GM21360 (cell line): Measurements from ENCODE around the gene CLCNKA.
"Not testable (repeated sequence)": the region's sequence is repeated elsewhere in the genome, so short reads cannot be mapped to it uniquely, and the experiment has no call there.

Experiments used
- ATAC-seq: cut with Tn5 transposase; IDR thresholded peaks from one replicate; pipeline ENCODE4 v1.9.1; 2021; ENCODE audit warnings: mild to moderate bottlenecking, moderate library complexity; ENCODE audit not compliant: unreplicated experiment

CLCNKA gene

DNA sequence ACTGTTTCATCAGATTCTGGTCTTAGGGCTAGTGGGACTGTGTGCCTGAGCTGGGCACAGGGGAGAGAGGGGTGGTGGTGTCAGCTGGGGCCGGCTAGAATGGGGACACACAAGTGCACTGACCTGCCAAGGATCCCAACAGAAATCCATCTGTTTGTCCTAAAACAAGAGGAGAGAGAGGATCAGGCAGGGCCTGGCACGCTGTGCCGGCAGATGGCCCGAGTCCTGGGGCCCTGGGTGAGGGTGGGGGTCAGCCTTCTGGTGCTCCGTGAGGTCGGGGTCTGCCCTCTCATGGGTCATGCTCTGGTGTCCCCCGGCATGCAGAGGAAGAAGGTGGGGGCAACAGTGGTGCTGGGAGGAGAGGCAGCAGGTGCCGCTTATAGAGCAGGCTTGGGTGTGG lies 18.0 kb downstream of the CLCNKA start:
- ATAC-seq, result not testable (repeated sequence)

DNA sequence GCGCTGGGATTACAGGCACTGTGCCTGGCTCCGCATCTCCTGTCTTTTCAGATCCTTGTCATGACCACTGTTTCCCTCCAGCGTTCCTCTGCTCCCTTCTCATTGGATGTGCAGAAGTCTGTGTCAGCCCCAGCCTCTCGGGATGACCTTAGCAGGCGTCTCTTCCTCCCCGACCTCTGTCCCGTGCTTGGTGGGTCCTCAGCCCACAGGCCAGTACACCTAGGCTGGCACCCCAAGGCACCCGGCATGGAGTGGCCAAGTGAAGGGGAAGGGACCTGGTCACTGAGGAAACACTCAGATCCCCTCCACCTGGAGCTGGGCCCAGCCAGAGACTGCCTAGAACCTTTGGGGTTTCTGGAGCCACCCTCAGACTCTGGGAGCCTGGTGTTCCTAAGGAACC lies 19.4 kb downstream of the CLCNKA start:
- ATAC-seq, result no peak

DNA sequence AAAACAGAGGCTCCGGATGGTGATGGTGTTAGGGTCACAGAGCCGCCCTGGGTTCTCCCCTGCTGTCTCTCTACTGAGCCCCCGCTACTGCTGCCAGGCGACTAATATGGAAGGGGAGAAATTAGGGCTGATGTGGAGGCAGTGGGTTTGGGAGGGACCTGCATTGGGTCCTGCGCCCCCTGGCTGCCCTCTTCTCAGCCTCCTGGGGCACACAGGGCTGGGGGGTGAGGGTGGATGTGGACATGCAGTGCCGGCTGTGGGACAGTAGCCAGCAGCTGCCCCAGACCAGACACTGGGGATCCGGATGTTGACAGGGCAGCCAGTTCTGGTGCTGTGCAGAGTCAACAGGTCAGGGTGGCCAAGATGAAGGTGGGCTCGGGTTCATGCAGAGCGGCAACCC lies 20.3 kb downstream of the CLCNKA start:
- ATAC-seq, result no peak

DNA sequence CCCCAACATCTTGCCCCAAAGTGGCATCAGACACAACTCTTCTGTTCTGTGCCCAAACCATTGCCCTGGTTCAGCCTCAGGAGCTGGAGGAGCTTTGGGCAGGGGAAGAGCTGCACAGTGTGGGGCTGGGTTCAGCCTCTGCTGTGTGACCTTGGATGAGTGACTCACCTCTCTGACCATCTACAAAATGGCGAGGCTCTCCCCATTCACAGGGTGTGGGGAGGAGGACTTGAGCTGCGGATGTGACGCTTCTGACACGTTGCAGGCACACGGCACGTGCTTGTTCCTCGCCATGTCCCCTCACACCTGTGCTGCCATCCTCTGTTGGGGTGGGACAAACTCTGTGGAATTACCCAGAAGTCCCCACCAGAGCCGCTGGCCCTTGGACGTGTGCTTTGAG lies 20.8 kb downstream of the CLCNKA start:
- ATAC-seq, result not testable (repeated sequence)

DNA sequence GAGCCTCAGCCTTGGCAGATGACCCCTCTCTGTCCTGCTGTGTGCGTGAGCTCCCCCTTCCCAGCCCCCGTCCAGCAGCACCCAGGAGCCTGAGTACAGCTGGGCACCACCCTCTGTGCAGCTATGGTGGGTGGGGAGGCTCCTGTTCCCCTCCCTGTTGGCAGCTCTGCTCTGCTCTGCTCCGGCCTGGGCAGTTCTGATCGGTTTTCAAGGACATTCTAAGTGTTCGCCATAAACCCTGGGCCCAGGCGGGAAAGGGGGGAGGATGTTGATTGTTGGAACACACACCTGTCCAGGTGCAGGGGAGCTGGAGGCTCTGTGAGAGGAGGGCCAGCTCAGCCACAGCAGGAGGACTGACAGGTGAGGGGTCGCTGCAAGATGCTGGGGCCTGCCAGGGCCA lies 21.7 kb downstream of the CLCNKA start, which contains the start of gene CLCNKB:
Gene CLCNKB, plus strand, starts transcription at position 262 of the 400 bp plus-strand sequence. CDS start 711 bp downstream, outside the sequence.
- ATAC-seq, result no peak

DNA sequence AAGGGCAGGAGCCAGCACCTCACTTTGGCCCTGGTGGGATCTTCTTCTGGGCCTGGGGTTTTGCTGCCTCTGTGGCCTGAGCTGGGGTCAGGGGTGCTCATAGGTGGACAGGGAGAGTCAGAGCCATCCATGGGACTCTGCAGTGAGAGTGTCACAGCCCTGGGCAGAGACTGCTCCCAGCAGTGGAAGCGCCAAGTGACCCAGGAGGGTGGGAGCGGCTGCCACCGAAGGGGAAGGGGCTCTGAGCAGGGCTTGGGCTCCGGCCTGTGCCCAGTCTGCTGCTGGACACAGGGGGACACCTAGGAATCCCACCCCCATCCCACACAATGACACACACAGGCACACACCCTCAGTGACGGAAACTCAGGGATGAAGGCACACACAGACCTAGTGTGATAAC lies 22.1 kb downstream of the CLCNKA start:
- no peak for ATAC-seq

DNA sequence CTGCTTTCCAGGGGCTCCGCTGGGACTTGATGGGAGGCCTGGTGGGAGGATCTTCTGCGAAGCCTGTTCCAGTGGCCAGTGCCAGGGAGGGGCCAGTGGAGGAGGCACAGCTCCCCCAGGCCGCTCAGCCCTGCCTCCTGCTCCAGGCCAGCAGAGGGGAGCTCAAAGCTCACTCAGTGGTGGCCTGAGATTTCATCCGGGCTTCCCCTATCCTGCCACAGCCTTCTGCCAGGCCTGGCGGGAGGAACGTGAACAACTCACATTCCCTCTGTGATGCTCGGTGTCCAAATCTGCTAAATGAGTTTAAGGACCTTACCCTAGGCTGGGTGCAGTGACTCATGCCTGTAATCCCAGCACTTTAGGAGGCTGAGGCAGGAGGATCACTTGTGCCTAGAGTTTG lies 25.0 kb downstream of the CLCNKA start:
- no peak for ATAC-seq

DNA sequence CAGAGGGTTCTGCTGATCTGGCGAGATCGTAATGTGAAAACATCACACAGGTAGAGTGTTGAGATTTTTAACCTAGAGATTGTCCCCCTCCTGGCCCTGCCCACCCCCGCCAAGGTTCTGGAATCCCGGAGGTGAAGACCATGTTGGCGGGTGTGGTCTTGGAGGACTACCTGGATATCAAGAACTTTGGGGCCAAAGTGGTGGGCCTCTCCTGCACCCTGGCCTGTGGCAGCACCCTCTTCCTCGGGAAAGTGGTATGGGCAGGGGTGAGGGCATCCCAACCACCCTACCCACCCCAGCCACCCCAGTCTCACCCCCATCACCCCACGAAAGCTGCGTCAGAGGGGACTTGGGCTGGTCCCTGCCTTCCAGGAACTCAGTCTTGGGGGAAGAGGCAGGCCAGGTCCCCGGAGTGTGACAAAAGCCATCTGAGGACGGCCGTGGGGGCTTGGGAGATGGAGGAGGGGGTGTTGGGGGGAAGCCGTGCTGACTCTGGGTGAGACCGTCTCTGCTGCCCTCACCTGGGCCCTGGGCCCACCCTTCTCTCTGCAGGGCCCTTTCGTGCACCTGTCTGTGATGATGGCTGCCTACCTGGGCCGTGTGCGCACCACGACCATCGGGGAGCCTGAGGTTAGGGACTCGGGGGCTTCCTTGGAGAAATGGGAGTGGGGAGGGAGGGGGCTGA lies 26.1 kb downstream of the CLCNKA start:
- no peak for ATAC-seq

DNA sequence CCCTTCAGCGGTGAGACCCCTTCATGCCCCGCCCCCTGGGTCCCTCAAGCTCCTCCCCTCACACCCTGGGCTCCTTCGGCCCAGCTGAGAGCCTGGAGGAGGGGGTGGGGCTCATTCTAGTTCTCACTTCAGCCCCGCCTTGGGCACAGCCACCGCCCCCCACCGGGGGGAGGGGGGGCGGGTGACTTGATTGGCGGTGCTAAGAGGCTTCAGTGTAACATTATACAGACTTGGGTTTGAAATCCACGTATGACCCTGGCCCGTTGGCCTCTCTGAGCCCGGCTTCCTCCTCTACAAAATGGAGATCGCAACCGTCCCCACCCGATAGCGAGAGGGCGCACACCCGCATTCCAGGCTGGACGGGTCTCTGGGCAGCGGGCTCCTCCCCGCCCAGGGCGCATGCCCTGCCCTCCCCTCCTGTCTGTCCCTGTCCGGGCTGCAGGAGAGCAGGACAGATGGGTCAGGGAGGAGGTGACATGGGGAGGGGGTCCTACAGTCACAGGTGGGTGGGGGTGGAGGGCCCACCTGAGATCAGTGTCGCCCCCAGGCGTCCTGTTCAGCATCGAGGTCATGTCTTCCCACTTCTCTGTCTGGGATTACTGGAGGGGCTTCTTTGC lies 26.8 kb downstream of the CLCNKA start:
- ATAC-seq, result no peak

DNA sequence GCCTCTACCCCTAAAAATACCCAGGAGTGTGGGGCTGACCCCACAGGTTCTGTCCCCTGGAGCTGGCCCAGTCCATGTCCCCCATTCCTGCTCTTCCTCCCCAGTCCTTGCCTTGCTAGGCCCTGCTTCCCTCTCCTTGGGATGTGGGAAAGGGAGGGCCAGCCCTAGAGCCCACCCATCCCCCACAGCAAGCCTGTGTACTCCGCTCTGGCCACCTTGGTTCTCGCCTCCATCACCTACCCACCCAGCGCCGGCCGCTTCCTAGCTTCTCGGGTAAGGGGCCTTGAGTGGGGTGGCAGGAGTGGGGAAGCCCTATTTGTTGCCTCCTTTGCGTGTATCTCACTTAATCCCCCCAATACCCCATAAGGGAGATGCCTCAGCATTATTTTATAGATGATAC lies 28.5 kb downstream of the CLCNKA start:
- no peak for ATAC-seq

DNA sequence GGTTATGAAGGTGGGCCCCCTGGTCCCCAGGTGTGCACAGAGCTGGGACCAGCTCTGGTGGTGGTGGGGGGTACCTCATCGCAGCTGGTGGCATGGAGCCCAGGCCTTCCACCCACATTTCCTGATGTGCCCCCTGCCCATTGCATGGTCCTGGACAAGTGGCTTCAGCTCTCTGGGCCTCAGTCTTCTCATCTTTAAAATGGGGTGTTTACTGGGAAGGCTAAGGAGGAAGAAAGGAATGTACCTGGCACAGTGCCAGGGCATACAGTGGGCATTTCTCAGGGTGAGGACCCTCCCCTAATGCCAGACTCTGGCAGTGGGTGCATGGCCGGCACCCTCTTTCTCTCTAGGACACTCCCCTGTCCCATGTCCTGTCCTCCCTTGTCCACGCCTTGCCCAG lies 29.2 kb downstream of the CLCNKA start:
- no peak for ATAC-seq

DNA sequence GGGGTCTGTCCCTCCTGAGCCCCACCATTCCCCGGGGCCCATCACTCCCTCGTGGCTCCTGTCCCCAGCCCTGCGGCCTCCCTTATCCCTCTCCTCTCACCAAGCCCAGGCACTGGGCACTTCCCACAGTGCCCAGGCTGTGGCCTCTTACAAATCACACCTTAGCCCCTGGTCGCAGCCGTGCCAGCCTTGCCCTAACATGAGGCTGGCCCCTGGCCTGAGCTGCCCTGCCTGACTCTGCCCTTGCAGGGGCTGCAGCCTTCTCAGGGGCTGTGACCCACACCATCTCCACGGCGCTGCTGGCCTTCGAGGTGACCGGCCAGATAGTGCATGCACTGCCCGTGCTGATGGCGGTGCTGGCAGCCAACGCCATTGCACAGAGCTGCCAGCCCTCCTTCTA lies 30.1 kb downstream of the CLCNKA start:
- ATAC-seq, result not testable (repeated sequence)

DNA sequence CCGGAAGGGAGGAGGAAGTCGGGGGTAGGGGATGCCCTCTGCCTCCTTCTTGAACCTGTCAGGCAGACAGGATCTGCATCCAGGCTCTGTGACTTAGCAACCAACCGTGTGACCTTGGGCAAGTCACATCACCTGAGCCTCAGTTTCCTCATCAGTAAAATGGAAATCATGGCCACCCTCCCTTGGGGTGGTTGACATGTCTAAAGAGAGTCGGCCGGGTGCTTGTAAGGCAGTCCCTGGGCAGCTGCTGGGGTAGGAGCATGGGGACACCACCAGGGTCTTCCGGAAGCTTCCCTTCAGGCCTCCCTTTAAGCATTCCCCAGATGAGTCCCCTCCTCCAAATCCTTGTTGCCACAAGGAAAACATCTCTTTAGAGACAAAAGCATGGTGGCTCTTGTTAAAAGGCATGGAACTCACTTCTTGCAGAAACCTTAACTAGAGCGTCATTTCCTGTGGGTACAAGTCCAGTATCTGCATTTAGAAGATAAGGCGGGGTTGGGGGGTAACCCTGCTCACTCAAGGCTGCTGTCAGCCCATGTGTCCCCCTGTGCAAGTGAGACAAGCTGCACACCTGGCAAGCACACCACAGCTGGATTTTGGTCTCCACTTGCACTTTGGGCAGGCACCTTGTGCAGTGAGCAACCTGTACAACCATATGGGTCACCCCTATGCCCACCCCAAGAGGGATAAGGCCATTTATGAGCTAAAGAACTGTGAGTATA lies 32.1 kb downstream of the CLCNKA start:
- ATAC-seq, result no peak

DNA sequence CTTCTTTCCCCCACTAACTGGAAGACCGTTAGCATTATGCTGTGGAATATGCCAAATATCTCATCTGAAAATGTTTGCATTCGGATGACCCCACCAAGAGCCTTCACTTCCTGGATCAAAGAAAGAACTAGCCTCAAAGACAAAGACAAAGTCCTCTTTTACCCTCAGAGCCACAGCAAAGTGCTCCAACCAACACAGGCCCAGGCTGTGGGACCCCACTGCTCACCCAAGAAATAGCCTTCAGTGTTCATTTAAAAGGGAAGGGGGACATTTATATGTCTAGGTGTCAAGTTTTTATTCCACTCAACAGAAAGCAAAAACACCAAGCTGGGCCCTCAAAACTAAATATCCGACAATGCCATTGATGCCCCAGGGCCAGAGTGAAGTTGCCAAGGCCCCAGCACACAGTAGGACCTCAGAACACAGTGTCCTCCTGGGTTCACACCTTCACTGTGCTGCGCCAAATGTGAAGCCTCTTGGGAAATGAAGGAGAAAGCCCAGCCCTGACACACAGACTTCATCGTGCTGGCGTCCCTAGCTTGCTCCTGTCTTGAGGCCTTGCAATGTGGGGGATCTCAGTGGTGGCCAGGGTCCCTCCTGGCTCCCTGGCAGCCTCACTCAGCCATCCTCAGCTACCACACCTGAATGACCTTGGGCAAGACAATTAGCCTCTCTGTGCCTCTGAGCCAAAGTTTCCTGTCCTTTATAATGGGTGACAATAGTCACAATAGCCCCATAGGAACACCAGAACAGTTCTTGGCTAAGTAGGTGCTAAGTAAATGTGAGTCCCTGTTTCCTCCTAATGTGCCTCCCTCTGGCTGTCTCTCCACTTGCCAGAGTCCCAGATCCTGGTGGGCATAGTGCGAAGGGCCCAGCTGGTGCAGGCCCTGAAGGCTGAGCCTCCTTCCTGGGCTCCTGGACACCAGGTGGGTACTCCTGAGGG lies 33.0 kb downstream of the CLCNKA start:
- ATAC-seq, result no peak

DNA sequence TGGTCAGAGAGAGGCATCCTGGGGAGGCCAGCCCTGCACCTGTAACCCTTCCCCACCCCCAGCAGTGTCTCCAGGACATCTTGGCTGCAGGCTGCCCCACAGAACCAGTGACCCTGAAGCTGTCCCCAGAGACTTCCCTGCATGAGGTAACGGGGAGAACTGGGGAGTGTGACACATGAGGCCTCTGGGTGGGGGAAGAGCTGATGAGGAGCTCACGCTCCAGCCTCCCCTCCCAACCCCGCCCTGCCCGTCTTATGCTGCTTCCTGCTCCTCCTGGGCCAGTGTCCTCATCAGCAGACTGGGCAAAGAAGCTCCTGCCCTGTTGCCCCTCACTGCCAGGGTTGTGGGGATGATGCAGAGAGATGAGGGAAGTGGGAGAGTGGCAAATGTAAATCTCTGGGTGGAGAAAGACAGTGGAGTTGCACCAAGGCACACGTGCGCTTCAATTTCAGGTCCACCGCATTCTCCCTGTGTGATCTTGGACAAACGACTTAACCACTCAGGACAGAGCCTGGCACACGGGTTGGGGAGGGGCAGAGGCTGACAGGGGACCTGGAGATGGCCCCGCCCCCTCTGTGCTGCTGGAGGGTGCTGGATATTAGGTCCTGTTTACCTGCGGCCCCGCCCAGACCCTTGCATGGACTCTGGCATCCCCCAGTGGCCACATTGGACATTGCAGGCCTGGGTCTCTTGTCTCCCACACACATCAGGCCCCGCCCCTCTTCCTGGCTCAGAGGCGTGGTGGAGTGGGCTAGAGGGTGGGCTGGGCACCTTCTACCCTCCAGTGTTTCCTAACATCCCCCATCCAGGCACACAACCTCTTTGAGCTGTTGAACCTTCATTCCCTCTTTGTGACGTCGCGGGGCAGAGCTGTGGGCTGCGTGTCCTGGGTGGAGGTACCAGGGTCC lies 34.0 kb downstream of the CLCNKA start:
- ATAC-seq, result no peak

DNA sequence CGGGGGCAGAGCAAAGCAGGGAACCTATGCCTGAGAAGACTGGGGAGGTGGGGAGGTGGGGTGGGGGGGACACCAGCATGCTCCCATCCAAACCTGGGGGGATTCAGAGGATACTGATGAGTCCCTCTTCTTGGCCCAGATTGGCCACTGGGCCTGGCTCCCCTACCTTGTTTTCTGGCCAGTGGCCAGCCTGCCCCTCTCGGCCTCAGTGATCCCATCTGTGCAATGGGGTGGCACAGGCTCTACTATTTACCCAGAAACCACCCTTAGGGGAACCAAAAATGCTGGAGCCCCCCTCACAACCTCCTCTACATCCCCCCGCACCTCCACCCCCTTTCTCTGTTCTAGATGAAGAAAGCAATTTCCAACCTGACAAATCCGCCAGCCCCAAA lies 34.7 kb downstream of the CLCNKA start:
- ATAC-seq, result not testable (repeated sequence)

DNA sequence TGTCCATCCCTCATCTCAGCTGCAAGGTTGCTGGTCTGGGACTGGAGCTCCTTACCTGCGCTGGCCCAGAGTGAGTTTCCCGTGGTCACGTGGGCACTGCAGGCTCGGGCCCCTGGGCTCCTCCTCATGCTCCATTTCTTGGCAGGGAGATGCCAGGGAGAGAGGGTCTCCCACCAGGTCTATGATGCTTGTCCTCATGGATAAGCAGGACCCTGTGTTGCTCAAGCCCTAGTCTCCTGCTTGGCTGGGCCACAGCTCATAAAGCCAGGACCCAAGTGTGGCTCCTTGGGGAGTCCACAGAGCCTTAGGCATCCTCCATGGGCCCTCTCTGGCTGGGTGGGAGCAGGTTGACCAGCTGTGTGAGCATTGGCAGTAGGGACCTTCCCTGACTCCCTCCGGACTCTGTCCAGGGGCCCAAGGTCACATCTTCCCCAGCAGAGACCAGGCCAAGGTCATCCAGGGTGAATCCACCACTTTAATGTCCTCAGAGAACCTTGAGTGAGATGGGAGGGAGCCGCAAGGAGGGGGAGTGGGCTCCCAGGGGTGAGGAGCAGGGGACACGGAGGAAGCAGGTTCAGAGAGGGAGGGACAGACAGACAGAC lies 35.6 kb downstream of the CLCNKA start:
- not testable (repeated sequence) for ATAC-seq

DNA sequence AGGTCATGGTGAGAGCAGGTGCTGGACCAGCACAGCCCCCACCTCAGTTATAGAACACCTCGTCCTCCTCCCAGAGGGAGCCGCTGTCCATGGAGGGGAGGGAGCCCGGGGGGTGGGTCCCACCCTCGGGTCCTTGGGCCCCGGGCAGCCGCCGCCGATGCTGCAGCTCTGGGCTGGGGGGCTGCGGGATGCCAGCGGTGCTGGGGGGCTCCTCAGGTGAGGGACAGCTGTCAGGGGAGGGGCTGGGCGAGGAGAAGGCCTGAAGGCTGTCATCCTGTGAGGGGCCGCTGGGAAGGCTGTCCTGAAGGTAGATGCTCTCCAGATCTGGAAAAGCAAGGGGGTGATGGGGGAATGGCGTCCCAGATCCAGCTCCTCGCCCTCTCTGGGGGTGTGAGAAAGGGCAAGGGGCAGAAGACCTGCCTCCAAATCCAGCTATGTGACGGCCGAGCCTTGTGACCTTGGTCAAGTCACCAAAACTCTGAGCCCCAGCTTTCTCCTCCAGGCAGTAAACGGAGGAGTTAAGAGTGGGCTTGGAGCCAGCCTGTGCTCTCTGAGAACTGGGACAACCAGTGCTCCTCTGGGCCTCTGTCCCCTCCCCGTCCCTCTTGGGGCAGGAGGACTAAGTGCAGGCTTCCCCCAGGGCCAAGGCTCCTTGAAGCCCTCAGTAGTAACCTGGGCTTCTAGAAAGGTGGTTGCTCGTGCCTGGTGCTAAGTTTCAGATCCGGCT lies 36.7 kb downstream of the CLCNKA start:
- not testable (repeated sequence) for ATAC-seq

DNA sequence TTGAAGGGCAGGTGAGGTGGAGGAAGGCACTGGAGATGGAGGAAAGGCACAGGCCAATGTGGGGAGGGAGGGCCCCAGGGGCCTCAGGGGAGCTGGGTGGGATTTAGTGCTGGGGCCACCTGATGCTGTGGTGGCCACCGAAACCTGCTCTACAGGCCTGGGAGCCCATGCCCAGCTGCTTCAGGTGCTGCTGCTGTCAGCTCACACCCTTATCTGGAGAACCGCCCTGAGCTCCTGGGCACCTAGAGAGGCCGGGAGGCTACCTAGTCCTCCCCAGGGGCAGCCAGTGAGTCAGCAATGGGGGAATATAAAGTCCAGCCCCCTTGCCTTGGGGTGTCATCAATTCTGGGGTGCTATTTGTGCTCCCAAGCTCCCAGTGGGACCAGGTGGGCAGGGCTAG lies 39.4 kb downstream of the CLCNKA start:
- no peak for ATAC-seq
